H1 (cell line): ENCODE data around the gene NKD2. TPM values are rescaled to one million over a fixed set of nuclear protein-coding genes. Genes with fewer than 3 reads are reported as not detected.

ENCODE experiments used
- CTCF ChIA-PET: fragments of 300-600 bp; sonication (Branson Sonifier 250); formaldehyde crosslinking; loops from one replicate; lab custom pipeline; 2021; ENCODE audit not compliant: partially characterized antibody; lab: Charles Lee
- POLR2A ChIA-PET: fragments of 300-600 bp; sonication (Branson Sonifier 250); formaldehyde crosslinking; loops from one replicate; lab custom pipeline; 2021; ENCODE audit warnings: inconsistent platforms; ENCODE audit not compliant: partially characterized antibody; lab: Charles Lee
- DNase-seq, 2 experiments: peaks; one replicate each; pipeline versions ENCODE4 v3.0.0 to v3.0.0-alpha.2; 2010 to 2022; ENCODE audit warnings: low spot score in 2 of 2, low read depth in 1 of 2, mixed read lengths in 1 of 2
- FAIRE-seq: peaks from 2 replicates; lab custom pipeline; 2011; peaks lifted over from hg19 to GRCh38; lab: Jason Lieb, UNC
- H2AFZ ChIP-seq: 2 replicates; pipeline ENCODE4 v1.8.1; 2012; ENCODE audit warnings: low read length, inconsistent platforms
- H2AK5ac ChIP-seq: 2 replicates; pipeline ENCODE4 v1.6.1; 2013; ENCODE audit warnings: low read depth, low read length
- H2BK120ac ChIP-seq: replicated peaks from 2 replicates; pipeline ENCODE3; 2013; ENCODE audit warnings: low read depth, low read length, inconsistent platforms
- H2BK12ac ChIP-seq: 2 replicates; pipeline ENCODE4 v1.6.1; 2013; ENCODE audit warnings: low read depth, low read length
- H2BK15ac ChIP-seq: 2 replicates; pipeline ENCODE4 v1.6.1; 2013; ENCODE audit warnings: low read length
- H2BK20ac ChIP-seq: 2 replicates; pipeline ENCODE4 v1.6.1; 2013; ENCODE audit warnings: low read length
- H2BK5ac ChIP-seq: 2 replicates; pipeline ENCODE4 v1.6.1; 2013; ENCODE audit warnings: low read depth, low read length
- H3K14ac ChIP-seq: 2 replicates; pipeline ENCODE4 v1.6.1; 2013; ENCODE audit warnings: inconsistent platforms; ENCODE audit not compliant: insufficient read length
- H3K18ac ChIP-seq: 2 replicates; pipeline ENCODE4 v1.6.1; 2013; ENCODE audit warnings: low read length; ENCODE audit errors: extremely low read depth
- H3K23ac ChIP-seq: 2 replicates; pipeline ENCODE4 v1.6.1; 2013; ENCODE audit warnings: inconsistent platforms; ENCODE audit not compliant: insufficient read length
- H3K23me2 ChIP-seq: 2 replicates; pipeline ENCODE4 v1.6.1; 2013; ENCODE audit warnings: low read depth, low read length
- H3K27ac ChIP-seq: 2 replicates; pipeline ENCODE4 v1.6.1; 2011; ENCODE audit warnings: low read depth, low read length, inconsistent platforms
- H3K27me3 ChIP-seq, 4 experiments: replicated peaks in 1 of 4; 1 replicate in 1 of 4; 2 replicates in 3 of 4; pipeline versions ENCODE4 v1.6.1 to v1.8.1; 2011 to 2013; ENCODE audit warnings: low read length in 3 of 4, mild to moderate bottlenecking in 3 of 4, inconsistent platforms in 2 of 4, mixed read lengths in 2 of 4, moderate library complexity in 1 of 4; ENCODE audit not compliant: control insufficient read depth in 3 of 4, insufficient read depth in 3 of 4; ENCODE audit errors: extremely low read depth in 1 of 4
- H3K36me3 ChIP-seq, 4 experiments: 2 replicates each; pipeline versions ENCODE4 v1.6.1 to v1.8.1; 2011 to 2013; ENCODE audit warnings: mild to moderate bottlenecking in 4 of 4, low read length in 3 of 4, moderate library complexity in 2 of 4, control low read depth in 1 of 4, inconsistent platforms in 1 of 4; ENCODE audit not compliant: insufficient read depth in 4 of 4, control insufficient read depth in 2 of 4
- H3K4ac ChIP-seq: replicated peaks from 2 replicates; pipeline ENCODE3; 2013; ENCODE audit warnings: low read length, low read depth, mixed read lengths, inconsistent platforms; ENCODE audit not compliant: insufficient read length
- H3K4me1 ChIP-seq, 4 experiments: replicated peaks in 1 of 4; 1 replicate in 1 of 4; 2 replicates in 3 of 4; pipeline versions ENCODE4 v1.6.1 to v1.8.1; 2011 to 2013; ENCODE audit warnings: low read length in 3 of 4, inconsistent platforms in 2 of 4, mixed read lengths in 1 of 4; ENCODE audit not compliant: insufficient read depth in 4 of 4, control insufficient read depth in 3 of 4
- H3K4me2 ChIP-seq, 2 experiments: 2 replicates each; pipeline versions ENCODE4 v1.6.1 to v1.8.1; 2011 to 2013; ENCODE audit warnings: low read depth in 2 of 2, low read length in 2 of 2, control low read depth in 1 of 2, inconsistent platforms in 1 of 2, mild to moderate bottlenecking in 1 of 2; ENCODE audit not compliant: insufficient read depth in 1 of 2
- H3K4me3 ChIP-seq, 4 experiments: fragments of 200-600, 300-600 bp in 1 of 4; sonication (generic), shearing (Covaris generic), sonication (Bioruptor Twin) in 1 of 4; 2 replicates each; pipeline versions ENCODE4 v1.5.1 to v1.8.1; 2011 to 2016; ENCODE audit warnings: low read length in 4 of 4, low read depth in 3 of 4, control low read depth in 2 of 4, inconsistent platforms in 2 of 4, mild to moderate bottlenecking in 2 of 4, mixed read lengths in 1 of 4, moderate library complexity in 1 of 4; ENCODE audit not compliant: insufficient read depth in 2 of 4; ENCODE audit errors: extremely low read depth in 1 of 4
- H3K56ac ChIP-seq: replicated peaks from 2 replicates; pipeline ENCODE3; 2013; ENCODE audit warnings: low read depth, mild to moderate bottlenecking, mixed read lengths, low read length, inconsistent platforms; ENCODE audit not compliant: insufficient read length
- H3K79me1 ChIP-seq: 2 replicates; pipeline ENCODE4 v1.6.1; 2013; ENCODE audit warnings: low read depth, low read length, control low read depth
- H3K79me2 ChIP-seq, 2 experiments: 2 replicates each; pipeline versions ENCODE4 v1.6.1 to v1.8.1; 2012 to 2013; ENCODE audit warnings: low read length in 2 of 2, mild to moderate bottlenecking in 2 of 2, inconsistent platforms in 1 of 2; ENCODE audit not compliant: insufficient read depth in 2 of 2, control insufficient read depth in 1 of 2
- H3K9ac ChIP-seq, 4 experiments: replicated peaks in 1 of 4; 1 replicate in 1 of 4; 2 replicates in 3 of 4; pipeline versions ENCODE4 v1.6.1 to v1.8.1; 2011 to 2013; ENCODE audit warnings: low read depth in 3 of 4, low read length in 3 of 4, control low read depth in 2 of 4, mild to moderate bottlenecking in 2 of 4, moderate library complexity in 2 of 4, inconsistent platforms in 1 of 4; ENCODE audit errors: extremely low read depth in 1 of 4
- H3K9me3 ChIP-seq, 2 experiments: 2 replicates each; pipeline versions ENCODE4 v1.6.1 to v1.8.1; 2012 to 2013; ENCODE audit warnings: mild to moderate bottlenecking in 2 of 2, moderate library complexity in 2 of 2, control low read depth in 1 of 2, inconsistent platforms in 1 of 2, low read depth in 1 of 2, low read length in 1 of 2, mixed read lengths in 1 of 2; ENCODE audit not compliant: insufficient read depth in 2 of 2
- H4K20me1 ChIP-seq, 2 experiments: replicated peaks in 1 of 2; 2 replicates each; pipeline versions ENCODE3 to v1.8.1; 2011 to 2013; ENCODE audit warnings: inconsistent platforms in 2 of 2, low read length in 2 of 2, mild to moderate bottlenecking in 1 of 2; ENCODE audit not compliant: insufficient read depth in 2 of 2, control insufficient read depth in 1 of 2
- H4K5ac ChIP-seq: 2 replicates; pipeline ENCODE4 v1.6.1; 2013; ENCODE audit warnings: low read length, low read depth, mixed read lengths, inconsistent platforms; ENCODE audit not compliant: insufficient read length
- H4K8ac ChIP-seq: 2 replicates; pipeline ENCODE4 v1.8.0; 2013; ENCODE audit warnings: mild to moderate bottlenecking, moderate library complexity, low read length, inconsistent platforms; ENCODE audit not compliant: insufficient read depth; ENCODE audit errors: extremely low read depth
- H4K91ac ChIP-seq: replicated peaks from 2 replicates; pipeline ENCODE3; 2013; ENCODE audit warnings: low read length, mixed read lengths, inconsistent platforms; ENCODE audit not compliant: insufficient read length
- BRCA1 ChIP-seq: IDR thresholded peaks from 2 replicates; pipeline ENCODE4 v1.6.1; 2012; ENCODE audit warnings: low read depth, low read length, improper control_type of control experiment
- CEBPB ChIP-seq: IDR thresholded peaks from 2 replicates; pipeline ENCODE4 v1.6.1; 2012; ENCODE audit warnings: low read depth, low read length
- EZH2 ChIP-seq: fragments of 200-600 bp; sonication (generic); IDR thresholded peaks from 2 replicates; pipeline ENCODE4 v1.7.1; 2012; ENCODE audit warnings: low read depth, mild to moderate bottlenecking, moderate library complexity, low read length, inconsistent platforms; ENCODE audit not compliant: severe bottlenecking
- FOSL1 ChIP-seq: IDR thresholded peaks from 2 replicates; pipeline ENCODE4 v1.6.1; 2011; ENCODE audit warnings: mild to moderate bottlenecking, low read depth, low read length, moderate library complexity; ENCODE audit not compliant: insufficient read depth
- NRF1 ChIP-seq: IDR thresholded peaks from 2 replicates; pipeline ENCODE4 v1.6.1; 2011; ENCODE audit warnings: mild to moderate bottlenecking, low read depth, low read length, improper control_type of control experiment
- RFX5 ChIP-seq: IDR thresholded peaks from 2 replicates; pipeline ENCODE4 v1.6.1; 2011; ENCODE audit warnings: low read depth, low read length, improper control_type of control experiment, borderline replicate concordance
- YY1 ChIP-seq: IDR thresholded peaks from 2 replicates; pipeline ENCODE4 v1.6.1; 2011; ENCODE audit warnings: low read depth, mild to moderate bottlenecking, low read length
- WGBS, 2 experiments: shearing (Covaris generic) in 1 of 2; methylation state at CpG; one replicate each; pipeline versions ENCODE4 v1.1.6 to v1.1.7; 2013 to 2015; ENCODE audit warnings: low lambda C conversion rate in 2 of 2, mixed read lengths in 2 of 2, inconsistent platforms in 1 of 2, low coverage in 1 of 2, missing lambda C conversion rate in 1 of 2; ENCODE audit not compliant: insufficient replicate concordance in 2 of 2, insufficient coverage in 1 of 2, insufficient read length in 1 of 2; ENCODE audit errors: extremely low coverage in 1 of 2, missing lambda C conversion rate in 1 of 2; 5-methylcytosine and 5-hydroxymethylcytosine counted together
- polyA plus RNA-seq, 7 experiments: library from polyadenylated mRNA; depleted of rRNA in 3 of 7; stranded (reverse) in 5 of 7; unstranded in 2 of 7; fragments of >200 nt in 5 of 7; fragments of 200-250 nt in 2 of 7; gene quantifications; 1 replicate in 5 of 7; 2 replicates in 1 of 7; 4 replicates in 1 of 7; pipeline versions ENCODE4 v1.2.1 to v1.2.3, GENCODE V29; 2011 to 2013; ENCODE audit warnings: missing spikeins in 2 of 7, mixed read lengths in 2 of 7
- total RNA-seq: library from RNA; stranded (reverse); fragmentation: NEBNext Ultra II Directional; extraction: Animal tissue kit (Norgen Biotek cat#: 25700); gene quantifications from 2 replicates; pipeline ENCODE4 v1.2.1, GENCODE V29; 2021

The NKD2 gene
- total and polyA plus RNA-seq, 2 of the 8 experiments (the other 6 are each of a cell fraction or from before 2014, with no cell fraction given) = 5.5 to 7.9 TPM

GRCh38 chr5:1051366-1051720, 42.7 kb downstream of the NKD2 start:
- H3K27me3 ChIP-seq = no peaks in the 10 kb centered on the region
- no peaks in the 10 kb centered on the region; the same call in 1 of the 2 replicates for H3K79me1 ChIP-seq
- no peak overlapping the region for H3K4ac ChIP-seq
- POLR2A ChIA-PET = interaction anchor here (0.6 kb wide), 1 partner anchor 482 kb away, joined by 4 read pairs; no protein-coding TSS in a partner anchor
- H2BK12ac ChIP-seq = no peak overlapping the region
- H2AK5ac ChIP-seq = no peak overlapping the region
- H3K14ac ChIP-seq = no peak overlapping the region
- H4K20me1 ChIP-seq = peaks cover 8 to 20% of the 10 kb centered on the region in 2 experiments
- DNase-seq = no peak
- no peak overlapping the region for H4K8ac ChIP-seq
- no peak overlapping the region for H2BK120ac ChIP-seq
- peaks cover 6 to 22% (median 14%) of the 10 kb centered on the region in 4 experiments for H3K36me3 ChIP-seq
- TF ChIP-seq BRCA1 (no peak), FOSL1 (no peak), CEBPB (no peak), RFX5 (no peak), YY1 (no peak), EZH2 (no peak), NRF1 (no peak)
- TF ChIP-seq, all 59 proteins: peak for 0
- no peak overlapping the region for H2BK5ac ChIP-seq
- peaks cover 0 to 7% of the 10 kb centered on the region in 2 experiments; a peak in 2 of 4 replicates for H3K9me3 ChIP-seq
- no peak overlapping the region for H3K27ac ChIP-seq
- no peak overlapping the region for H2BK15ac ChIP-seq
- no peak overlapping the region for H3K9ac ChIP-seq
- 92% methylated on average over 9 of the region's 16 CpGs; no CpG with 5 or more reads in 1 of the 2 experiments for WGBS, 2 experiments
- no peaks in the 10 kb centered on the region for H3K79me2 ChIP-seq
- H3K23ac ChIP-seq = no peak overlapping the region
- H3K4me1 ChIP-seq = no peaks in the 10 kb centered on the region; a peak in 1 of 7 replicates
- no peak overlapping the region for H3K4me3 ChIP-seq
- CTCF ChIA-PET = interaction anchor here (0.6 to 1.0 kb wide), 3 partner anchors 82 to 532 kb away, joined by 3 read pairs; no protein-coding TSS in a partner anchor
- peaks cover 23% of the 10 kb centered on the region; the same call in 1 of the 2 replicates for H3K23me2 ChIP-seq
- H3K18ac ChIP-seq = no peak overlapping the region
- H3K4me2 ChIP-seq = no peak overlapping the region
- no peak for FAIRE-seq
- H2BK20ac ChIP-seq = no peak overlapping the region
- H3K56ac ChIP-seq = no peak overlapping the region
- H4K91ac ChIP-seq = no peak overlapping the region
- no peak overlapping the region for H4K5ac ChIP-seq
- H2AFZ ChIP-seq = no peak overlapping the region
